ENCODE measurements around the gene TECPR2. TPM values are rescaled to one million over a fixed set of nuclear protein-coding genes. Genes with fewer than 3 reads are reported as not detected.
A peak's percentile ranks its signal among the peaks of the same experiment; 100 is the strongest.
"Not testable (repeated sequence)": the region's sequence is repeated elsewhere in the genome, so short reads cannot be mapped to it uniquely, and the experiment has no call there.

Gene TECPR2
- total RNA-seq, 4 donors from 2014 or later = 14.1 to 43.1 (median 23.8) TPM

GRCh38 chr14:102351023-102351422 is 11.7 kb upstream of the TECPR2 start:
- no peak for TF ChIP-seq CTCF (IDR thresholded peaks at IDR 0.05)
- TF ChIP-seq POLR2A (IDR thresholded peaks at IDR 0.05) = no peak
- no peak for DNase-seq
- Histone ChIP-seq H3K27ac (peak overlapping the region in 1 of 2 donors; percentile 22), H3K27me3 (no peaks in the 10 kb centered on the region), H3K9me3 (no peaks in the 10 kb centered on the region), H3K36me3 (no peaks in the 10 kb centered on the region), H3K4me1 (no peaks in the 10 kb centered on the region), H3K4me3 (no peak overlapping the region)
- intact Hi-C loops (cut with DNase I; ENCODE audit: low total_unique reads) = no loop called here

GRCh38 chr14:102351593-102351992 is 11.1 kb upstream of the TECPR2 start:
- H3K36me3 ChIP-seq; intact Hi-C loops (cut with DNase I; ENCODE audit: low total_unique reads); H3K9me3 ChIP-seq; DNase-seq; H3K27me3 ChIP-seq; H3K4me3 ChIP-seq; H3K4me1 ChIP-seq: not testable (repeated sequence)
- peak overlapping the region in 1 of 2 donors; percentile 22 for H3K27ac ChIP-seq

GRCh38 chr14:102352213-102352612 is 10.5 kb upstream of the TECPR2 start:
- no peak for DNase-seq
- no peak for TF ChIP-seq CTCF (IDR thresholded peaks at IDR 0.05)
- no peak for TF ChIP-seq POLR2A (IDR thresholded peaks at IDR 0.05)
- H3K4me3 ChIP-seq = no peak overlapping the region
- intact Hi-C loops (cut with DNase I; ENCODE audit: low total_unique reads) = no loop called here
- no peaks in the 10 kb centered on the region for H3K4me1 ChIP-seq
- H3K36me3 ChIP-seq = no peaks in the 10 kb centered on the region
- H3K27ac ChIP-seq = no peak overlapping the region
- no peaks in the 10 kb centered on the region for H3K9me3 ChIP-seq
- no peaks in the 10 kb centered on the region for H3K27me3 ChIP-seq

GRCh38 chr14:102353126-102353619 is 9.6 kb upstream of the TECPR2 start:
- no peaks in the 10 kb centered on the region for H3K27me3 ChIP-seq
- no peak for DNase-seq
- H3K27ac ChIP-seq = no peak overlapping the region
- H3K4me3 ChIP-seq = no peak overlapping the region
- TF ChIP-seq CTCF (IDR thresholded peaks at IDR 0.05) (no peak), POLR2A (IDR thresholded peaks at IDR 0.05) (no peak)
- intact Hi-C loops (cut with DNase I; ENCODE audit: low total_unique reads) = no loop called here
- H3K36me3 ChIP-seq = no peaks in the 10 kb centered on the region
- no peaks in the 10 kb centered on the region for H3K4me1 ChIP-seq
- no peaks in the 10 kb centered on the region for H3K9me3 ChIP-seq

GRCh38 chr14:102356280-102356679 is 6.5 kb upstream of the TECPR2 start:
- TF ChIP-seq POLR2A (IDR thresholded peaks at IDR 0.05) (no peak), CTCF (IDR thresholded peaks at IDR 0.05) (no peak)
- DNase-seq = no peak
- Histone ChIP-seq H3K4me1 (no peaks in the 10 kb centered on the region), H3K27me3 (no peaks in the 10 kb centered on the region), H3K4me3 (no peak overlapping the region), H3K9me3 (no peaks in the 10 kb centered on the region), H3K36me3 (no peaks in the 10 kb centered on the region), H3K27ac (no peak overlapping the region)
- intact Hi-C loops (cut with DNase I; ENCODE audit: low total_unique reads) = no loop called here

GRCh38 chr14:102359341-102359740 is 3.4 kb upstream of the TECPR2 start:
- Histone ChIP-seq H3K4me3 (no peak overlapping the region), H3K36me3 (no peaks in the 10 kb centered on the region), H3K9me3 (no peaks in the 10 kb centered on the region), H3K27me3 (no peaks in the 10 kb centered on the region), H3K27ac (no peak overlapping the region), H3K4me1 (peaks cover 3 to 8% of the 10 kb centered on the region in 2 donors)
- DNase-seq = no peak
- TF ChIP-seq POLR2A (IDR thresholded peaks at IDR 0.05) (no peak), CTCF (IDR thresholded peaks at IDR 0.05) (no peak)
- intact Hi-C loops (cut with DNase I; ENCODE audit: low total_unique reads) = no loop called here
